Pulmonary artery endothelial cell (primary cell): ENCODE measurements around the gene EPN1. TPM values are rescaled to one million over a fixed set of nuclear protein-coding genes. Genes with fewer than 3 reads are reported as not detected.

Experiments
- DNase-seq: peaks from one replicate; pipeline ENCODE4 v3.0.0-alpha.2; 2011; ENCODE audit warnings: low read depth, low spot score
- total RNA-seq: library from RNA; depleted of rRNA; stranded (reverse); fragments of >200 nt; gene quantifications from 2 replicates; pipeline ENCODE4 v1.2.3, GENCODE V29; 2014

EPN1 gene
- total RNA-seq, 1 donor from 2014 or later: 75.9 TPM

DNA sequence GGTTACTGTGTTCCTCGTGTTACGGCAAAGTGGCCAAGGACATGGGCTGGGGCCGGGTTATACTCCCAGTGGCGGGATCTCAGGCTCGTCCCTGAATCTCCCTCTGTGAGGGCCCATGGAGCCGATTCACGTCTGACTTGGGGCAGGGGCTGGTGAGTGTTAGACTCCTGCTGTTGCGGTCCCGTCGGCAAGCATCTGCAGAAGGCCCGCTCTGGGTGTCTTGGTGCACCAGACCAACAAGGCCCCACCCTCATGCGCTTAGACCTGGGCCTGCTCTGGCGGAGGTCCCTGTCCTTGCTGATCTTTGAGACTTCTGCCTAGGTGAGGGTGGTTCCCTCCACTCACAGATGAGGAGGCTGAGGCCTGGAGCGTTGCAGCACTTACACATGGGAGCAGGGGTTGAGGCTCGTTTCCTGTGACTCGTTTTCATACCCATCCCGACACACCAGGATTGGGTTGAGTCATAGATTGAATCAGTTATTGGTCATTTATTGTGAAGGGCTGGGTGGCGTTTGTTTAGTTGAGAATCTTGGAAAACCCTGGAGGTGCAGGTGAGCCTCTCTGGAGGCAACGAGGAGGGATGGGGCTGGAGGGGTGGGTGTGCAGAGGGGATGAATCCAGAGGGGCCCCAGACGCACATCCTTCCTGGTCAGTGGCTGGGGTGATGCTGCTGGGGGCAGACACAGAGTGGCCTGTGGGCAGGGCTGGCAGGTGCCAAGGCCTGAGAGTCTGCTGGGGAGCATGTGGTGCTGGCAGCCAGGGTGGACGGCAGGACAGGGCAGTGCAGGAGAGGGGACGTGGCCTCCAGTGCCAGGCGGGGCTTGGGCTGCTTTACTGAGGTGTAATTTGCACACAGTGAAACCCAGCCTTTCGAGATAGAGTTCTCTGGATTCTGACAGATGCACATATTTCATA lies 4.6 kb downstream of the EPN1 start:
- DNase-seq: no peak

DNA sequence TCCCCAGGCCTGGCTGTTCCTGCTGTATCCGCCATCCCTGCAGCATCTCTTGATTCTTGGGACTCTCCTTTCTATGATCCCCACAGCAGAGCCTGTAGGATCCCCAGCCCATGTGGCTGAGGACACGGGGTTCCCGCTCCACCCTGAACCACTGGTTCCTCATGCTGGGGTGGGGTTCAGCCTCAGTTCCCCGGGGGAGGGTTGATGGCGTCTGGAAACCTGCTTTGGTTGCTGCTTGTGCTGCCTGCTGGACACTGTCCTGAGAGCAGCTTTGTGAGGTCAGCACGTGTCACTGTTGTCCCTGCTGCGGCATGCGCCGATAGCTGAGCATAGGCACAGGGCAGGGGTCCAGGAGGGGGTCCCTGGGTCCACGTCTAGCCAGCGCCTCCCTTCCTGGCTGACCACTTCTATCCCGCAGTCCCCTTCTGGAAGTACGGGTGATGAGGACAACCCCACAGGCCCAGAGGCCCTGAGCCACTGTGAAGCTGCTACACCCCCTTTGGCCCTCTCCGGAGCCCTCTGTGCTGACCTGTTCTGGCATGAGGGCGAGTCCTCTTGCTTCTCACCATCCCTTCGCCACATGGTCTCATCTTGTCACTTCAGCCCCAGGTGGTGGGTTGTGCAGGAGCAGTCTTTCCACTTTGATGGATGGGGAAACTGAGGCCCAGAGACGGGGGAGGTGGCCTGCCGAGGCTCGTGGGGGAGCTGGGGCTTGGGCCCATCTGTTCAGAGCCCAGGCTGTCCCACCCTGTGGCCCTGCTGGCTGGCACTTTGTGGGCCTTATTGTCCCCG lies 5.5 kb downstream of the EPN1 start:
- no peak for DNase-seq

DNA sequence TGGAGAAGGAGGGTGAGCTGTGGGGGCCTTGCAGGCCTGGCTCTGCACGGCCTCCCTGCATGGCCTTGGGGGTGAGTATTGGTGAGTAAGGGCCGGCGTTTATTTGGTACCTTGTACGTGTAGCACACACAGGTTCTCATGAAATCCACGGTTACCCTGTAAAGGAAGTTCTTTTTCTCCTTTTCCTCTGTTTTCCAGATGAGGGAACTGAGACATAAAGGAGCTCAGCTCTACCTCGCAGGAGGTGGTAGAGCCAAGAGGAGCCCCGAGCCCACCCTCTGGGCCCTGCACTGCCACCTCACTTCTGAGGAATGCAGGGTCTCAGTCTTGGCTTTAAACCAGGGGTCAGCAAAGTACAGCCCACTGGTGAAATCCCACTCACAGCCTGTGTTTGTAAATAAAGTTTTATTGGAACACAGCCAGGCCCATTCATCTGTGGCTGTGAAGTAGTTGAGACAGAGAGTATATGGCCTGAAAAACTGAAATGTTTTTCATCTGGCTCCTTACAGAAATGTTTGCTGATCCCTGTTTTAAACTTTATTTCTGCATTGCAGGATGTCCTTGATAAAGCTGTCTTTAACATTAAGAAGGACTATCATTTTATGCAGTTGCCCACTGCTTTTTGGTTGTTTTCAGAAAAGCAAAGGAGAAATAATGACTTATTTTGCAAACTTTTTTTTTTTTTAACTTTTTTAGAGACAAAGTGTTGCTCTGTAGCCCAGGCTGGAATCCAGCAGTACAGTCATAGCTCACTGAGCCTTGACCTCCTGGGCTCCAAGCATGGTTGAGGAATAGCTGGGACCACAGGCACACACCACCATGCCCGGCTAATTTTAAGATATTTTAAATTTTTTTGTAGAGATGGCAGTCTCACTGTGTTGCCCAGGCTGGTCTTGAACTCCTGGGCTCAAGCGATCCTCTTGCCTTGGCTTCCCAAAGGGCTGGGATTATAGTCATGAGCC lies 6.4 kb downstream of the EPN1 start:
- DNase-seq: no peak

DNA sequence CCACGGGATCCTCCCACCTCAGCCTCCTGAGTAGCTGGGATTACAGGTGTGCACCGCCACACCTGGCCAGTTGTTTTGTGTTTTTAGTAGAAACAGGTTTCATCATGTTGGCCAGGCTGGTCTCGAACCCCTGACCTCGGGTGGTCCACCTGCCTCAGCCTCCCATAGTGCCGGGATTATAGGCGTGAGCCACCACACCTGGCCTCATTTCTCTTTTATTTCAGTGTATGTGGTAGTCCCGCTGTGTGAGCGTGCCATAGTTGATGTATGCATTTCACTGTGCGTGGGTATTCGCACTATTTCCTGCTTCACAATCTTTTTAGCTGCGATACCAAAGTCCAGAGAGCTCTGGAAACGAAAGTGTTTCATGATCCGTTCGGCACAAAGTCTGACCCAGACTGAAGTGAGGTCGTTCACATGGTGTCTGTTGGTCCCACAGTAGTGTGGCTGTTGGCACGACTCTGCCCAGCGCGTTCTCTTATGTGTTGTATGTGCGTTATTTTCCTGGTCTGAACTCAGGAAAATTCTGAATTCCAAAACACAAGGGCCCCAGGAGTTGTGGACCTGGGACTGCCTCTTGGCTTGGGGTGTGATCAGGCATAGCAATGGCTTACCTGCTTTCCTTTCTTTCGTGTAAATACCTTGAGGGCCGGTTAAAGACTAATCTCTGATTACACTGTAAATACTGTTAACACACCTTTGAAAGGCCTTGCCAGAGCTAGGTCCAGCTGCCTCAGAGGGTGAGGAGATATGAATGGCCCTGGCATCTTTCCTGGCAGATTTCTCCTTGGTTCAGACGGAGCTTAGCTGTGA lies 8.6 kb downstream of the EPN1 start:
- no peak for DNase-seq

DNA sequence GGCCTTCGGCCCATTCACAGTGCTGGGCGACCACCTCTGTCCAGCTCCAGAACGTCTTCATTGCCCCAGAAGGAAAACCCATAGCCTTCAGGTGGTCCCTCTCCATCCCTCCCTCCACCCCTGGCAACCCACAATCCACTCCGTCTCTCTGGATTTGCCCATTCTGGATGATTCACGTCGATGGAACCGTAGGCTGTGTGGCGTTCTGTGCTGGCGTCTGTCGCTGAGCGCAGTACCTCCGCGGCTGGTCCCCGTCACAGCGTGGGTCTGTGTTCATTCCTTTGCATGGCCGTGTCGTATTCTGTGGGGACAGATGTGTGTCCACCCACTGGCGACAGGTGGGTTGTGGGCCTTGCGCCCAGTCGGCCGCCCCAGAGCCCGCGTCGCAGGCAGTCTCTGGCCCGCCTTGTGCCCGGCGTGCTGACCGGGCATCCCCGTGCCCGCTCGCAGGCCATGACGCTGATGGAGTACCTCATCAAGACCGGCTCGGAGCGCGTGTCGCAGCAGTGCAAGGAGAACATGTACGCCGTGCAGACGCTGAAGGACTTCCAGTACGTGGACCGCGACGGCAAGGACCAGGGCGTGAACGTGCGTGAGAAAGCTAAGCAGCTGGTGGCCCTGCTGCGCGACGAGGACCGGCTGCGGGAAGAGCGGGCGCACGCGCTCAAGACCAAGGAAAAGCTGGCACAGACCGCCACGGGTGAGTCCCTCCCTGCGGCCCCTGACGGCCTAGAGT lies 10.1 kb downstream of the EPN1 start:
- DNase-seq: no peak

DNA sequence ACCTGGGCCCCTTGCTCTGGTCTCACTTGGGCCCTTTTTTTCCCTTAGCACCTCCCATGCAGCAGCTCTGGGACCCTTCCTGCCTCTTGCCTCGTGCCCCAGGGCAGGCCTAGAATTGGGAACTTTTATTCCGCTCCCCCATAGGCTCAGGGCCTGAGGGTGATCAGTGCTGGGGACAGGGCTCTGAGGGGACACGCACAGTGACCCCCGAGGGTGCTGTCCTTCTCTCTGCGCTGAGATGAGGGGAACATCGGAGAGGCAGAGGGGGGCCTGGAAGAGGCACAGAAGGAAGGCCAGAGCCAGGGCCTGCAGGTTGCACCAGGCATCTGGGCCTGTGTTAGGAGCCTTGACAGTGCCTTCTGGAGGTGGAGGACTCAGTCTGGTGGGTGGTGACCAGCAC lies 10.8 kb downstream of the EPN1 start:
- DNase-seq: no peak

DNA sequence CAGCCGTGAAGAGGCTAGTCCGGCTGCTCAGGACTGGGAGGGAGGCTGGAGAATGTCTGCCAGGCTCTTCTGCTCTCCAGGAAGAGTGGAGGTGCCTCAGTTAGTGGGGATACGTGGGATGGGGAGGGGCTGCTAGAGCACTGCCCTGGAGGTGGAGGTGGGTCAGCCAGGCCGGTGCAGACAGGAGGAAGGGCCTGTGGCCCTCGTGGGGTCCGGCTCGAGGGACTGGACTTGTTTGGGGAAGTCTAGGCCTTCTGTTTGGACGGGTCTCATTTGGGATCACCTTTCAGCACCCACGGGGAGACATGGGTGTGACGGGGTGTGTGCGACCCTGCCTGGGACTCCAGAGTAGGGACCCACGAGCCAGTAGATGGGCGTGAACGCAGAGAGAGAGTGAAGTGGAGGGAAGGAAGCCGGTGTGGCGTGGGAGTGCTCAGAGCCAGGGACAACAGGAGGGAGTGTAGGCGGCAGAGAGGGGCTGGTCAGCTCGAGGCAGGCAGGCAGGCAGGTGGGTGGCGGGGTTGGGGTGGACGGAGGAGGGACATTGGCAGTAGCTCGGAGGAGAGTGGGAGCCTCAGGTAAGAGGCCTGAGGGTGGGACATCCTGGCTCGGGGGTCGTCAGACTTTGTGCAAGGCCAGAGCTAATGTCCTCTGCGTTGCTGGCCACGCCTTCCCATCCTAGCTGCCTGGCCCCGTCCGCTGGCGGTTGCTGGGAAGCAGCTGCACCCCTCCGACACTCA lies 11.5 kb downstream of the EPN1 start:
- DNase-seq: no peak

DNA sequence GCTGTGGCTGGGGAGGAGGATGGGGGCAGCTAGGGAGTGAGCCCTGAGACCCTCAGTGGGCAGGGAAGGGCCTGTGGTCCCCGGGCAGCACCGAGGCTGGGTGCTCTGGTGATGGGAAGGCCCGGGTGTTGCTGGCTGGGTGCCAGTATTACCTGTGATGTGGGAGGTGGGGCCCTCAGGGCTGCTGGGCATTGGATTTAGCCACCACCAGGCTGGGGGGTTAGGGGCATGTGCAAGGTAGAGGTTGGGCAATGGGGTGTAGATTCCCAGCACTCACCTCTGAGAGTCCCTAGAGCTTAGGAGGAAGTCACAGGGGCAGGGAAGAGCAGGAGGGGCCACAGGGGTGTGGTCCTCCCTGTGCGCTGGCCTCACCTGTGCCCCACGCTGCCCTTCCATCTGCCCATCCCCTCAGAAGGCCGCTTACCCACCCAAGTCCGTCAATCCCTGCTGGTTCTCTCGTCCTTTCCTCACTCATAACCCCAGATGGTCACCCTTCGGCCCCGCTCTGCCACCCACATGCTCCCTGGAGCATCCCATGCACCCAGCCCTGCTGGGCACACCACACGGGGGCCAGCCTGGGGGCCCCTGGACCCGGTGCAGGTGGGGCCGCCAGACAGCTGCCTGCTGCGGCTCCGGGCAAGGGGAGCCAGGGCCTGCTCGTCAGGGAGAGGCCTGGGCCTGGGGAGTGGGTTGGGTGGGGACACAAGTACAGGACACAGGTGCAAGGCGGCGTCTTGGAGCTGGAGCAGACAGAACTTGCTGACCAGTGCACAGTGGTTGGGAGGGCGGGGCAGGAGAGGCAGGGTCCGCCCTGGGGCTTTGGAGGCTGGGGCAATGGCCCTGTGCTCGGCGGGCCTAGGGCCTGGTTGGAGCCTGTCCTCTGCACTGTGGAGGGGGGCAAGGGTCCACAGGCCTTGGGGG lies 12.5 kb downstream of the EPN1 start:
- no peak for DNase-seq

DNA sequence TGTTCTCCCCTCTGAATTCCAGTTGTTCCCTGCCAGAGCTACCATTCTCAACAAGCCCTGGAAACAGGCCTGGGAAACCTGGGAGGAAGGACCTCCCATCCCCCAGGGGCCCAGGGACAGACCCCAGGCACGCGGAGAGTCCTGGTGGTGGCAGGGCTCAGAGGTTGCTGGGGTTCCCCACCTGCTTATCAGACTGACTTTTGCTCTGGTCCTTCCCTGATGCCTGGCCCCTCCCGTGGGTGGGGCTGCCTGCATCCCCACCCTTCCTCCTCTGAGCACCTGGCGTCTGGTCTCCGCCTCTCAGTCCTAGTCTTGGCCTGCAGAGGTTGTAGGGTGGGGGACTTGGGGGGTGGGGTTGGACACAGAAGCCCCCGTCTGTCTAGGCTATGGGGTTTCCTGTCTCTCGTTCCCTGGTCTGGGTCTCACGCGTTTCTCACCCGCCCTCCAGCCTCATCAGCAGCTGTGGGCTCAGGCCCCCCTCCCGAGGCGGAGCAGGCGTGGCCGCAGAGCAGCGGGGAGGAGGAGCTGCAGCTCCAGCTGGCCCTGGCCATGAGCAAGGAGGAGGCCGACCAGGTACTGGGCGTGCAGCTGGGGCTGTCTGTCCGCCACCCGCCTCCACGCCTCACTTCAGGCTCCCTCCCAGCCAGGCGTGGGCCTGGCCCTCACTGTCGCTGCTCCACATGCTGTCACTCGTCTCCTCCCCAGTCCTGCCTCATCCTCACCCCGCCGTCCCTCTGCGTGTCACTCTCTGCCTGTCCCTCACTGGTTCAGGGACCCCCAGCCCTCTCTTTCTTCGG lies 13.6 kb downstream of the EPN1 start:
- no peak for DNase-seq

DNA sequence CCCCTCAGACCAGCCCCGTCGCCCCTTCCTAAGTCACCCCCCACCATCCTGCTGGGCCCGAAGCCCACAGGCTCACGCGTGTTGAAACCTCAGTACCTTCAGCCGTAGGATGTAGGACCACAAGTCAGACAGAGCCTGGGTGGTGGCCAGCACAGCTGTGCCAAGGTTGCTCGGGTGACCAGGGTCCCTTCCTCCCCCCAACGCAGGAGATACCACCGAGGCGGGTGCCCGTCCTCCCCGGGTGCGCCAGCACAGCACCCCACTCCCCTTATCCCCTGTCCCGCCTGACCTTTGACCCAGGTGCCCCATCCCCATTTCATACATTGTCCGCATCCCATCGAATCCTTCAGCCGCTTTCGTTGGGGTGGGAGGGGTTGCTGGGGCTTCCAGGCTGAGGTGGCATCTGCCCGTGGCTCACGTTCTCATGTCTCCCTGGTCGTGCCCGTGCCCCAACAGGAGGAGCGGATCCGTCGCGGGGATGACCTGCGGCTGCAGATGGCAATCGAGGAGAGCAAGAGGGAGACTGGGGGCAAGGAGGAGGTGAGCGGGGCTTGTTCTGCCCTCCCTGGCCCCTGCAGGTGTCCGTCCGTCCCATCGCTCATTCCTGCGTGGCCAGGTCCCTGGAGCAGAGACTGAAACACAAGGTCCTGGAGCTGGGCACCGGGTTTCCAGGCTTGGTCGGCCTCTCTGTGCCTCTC lies 14.5 kb downstream of the EPN1 start:
- no peak for DNase-seq

DNA sequence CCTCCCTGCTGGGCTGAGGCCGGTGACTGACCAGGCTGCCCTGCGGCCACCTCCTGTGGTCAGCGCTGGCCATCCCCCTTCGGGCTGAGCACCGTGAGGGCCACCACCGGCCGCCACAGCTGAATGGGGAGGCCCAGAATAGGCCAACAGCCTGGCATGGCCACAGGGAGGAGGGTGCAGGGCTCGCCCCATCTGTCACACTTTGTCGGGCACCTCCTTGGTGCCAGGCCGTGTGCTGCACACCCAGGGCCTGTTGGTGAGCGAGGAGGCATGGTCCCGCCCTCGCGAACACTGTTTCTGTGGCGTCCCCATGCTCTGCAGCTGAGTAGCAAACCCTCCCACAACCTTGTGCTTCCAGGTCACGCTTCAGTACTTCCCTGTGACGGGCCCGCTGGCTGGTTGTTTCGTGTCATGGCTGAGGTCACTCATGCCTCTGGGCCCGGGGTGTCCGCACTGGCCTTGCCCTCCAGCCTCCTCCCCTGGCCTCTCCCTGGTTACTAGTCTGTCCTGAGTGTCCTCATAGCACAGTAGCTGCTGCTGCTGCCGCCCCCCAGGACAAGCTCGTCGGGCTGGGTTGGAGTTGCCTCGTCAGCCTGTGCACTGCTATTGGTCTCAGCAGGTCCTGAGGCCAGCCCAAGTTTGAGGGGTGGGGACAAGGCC lies 15.2 kb downstream of the EPN1 start:
- no peak for DNase-seq

DNA sequence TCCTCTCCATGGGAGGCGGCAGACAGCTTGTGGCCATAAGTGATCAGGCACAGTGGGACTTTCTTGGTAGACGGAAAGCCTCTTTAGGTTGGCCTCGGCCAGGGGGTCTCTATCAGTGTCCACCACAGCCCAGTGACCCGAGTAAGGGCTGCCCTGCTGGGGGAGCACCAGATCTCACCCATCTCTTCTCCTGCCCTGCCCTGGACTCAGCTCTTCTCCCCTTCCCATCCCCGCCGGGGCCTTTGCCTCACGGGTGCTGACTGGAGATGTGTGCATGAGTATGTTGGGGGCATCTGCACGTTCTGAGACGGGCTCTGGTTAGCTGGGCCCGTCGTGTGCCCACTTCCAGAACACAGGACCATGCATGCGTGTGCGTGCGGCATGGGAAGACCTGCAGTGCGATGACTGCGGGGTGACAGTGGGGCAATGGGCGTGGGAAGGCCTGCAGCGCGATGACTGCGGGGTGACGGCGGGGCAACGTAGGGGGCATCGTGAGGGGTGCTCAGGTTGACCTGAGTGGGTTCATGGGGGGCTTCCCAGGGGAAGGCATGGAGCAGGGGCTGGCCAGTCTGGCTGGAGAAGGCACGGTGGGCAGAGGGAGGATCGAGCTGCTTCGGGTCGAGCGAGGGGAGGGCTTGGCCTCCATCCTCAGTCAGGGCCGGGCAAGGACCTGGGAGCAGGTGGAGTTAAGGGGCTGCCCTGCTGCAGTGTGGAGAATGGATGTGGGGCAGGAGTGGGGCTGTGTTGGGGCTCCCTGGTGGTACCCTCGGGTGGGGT lies 15.9 kb downstream of the EPN1 start:
- DNase-seq: no peak

DNA sequence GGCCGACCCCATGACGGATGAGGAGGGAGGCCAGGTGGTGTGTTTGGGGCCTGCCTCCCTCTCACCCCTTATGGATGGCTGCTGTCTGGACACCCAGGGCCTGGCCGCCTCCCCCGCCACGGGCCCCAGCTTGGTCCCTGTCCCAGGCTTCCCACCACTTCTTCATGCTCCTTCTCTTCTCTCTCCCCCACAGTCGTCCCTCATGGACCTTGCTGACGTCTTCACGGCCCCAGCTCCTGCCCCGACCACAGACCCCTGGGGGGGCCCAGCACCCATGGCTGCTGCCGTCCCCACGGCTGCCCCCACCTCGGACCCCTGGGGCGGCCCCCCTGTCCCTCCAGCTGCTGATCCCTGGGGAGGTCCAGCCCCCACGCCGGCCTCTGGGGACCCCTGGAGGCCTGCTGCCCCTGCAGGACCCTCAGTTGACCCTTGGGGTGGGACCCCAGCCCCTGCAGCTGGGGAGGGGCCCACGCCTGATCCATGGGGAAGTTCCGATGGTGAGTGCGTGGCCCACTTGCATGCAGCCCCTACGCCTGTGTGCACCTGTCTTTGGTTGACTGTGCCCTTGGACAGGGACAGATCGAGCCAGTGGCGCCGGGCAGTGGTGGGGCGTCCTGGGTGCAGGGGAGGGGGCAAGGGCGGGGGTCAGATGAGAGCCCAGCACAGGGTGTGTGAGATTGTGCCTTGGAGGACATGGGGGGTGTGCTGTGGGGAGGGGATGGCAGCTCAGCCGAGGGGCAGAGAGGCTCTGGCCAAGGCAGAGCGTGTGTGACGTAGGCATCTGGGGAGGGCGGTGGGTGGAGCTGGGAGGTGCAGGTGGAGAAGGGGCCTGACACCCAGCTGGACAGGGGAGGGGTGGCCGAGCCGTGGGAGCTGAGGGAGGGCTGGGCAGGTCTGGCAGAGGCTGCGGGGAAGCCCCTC lies 16.8 kb downstream of the EPN1 start:
- DNase-seq: no peak

DNA sequence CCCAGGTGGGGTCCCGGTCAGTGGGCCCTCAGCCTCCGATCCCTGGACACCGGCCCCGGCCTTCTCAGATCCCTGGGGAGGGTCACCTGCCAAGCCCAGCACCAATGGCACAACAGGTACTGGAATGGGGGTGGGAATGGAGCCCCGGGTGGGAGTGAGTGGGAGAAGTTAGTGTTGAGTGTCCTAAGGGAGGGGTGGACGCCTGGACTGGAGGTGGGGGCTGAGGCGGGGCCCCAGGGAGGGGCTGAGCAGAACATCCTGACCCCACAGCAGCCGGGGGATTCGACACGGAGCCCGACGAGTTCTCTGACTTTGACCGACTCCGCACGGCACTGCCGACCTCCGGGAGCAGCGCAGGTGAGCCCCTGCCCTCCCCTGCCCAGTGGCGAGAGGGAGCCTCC lies 17.7 kb downstream of the EPN1 start:
- no peak for DNase-seq
